ENCODE data around the gene MYEOV.

MYEOV gene

DNA sequence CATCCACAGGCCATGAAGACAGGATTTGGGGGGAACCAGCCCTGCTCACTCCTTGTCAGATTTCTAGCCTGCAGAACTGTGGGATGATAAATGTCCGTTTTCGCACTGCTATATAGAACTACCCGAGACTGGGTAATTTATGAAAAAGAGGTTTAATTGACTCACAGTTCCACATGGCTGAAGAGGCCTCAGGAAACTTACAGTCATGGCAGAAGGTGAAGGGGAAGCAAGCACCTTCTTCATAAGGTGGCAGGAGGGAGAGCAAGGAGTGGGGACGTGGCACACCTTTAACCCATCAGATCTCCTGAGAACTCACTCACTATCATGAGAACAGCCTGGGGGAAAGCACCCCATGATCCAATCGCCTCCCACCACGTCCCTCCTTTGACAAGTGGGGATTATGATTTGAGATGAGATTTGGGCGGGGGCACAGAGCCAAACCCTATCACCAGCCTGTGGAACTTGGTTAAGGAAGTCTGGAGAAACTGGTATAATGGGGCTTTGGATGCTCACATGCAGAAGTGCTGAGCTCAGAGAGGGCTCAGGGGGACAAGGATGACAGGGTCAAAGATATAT lies 50.7 kb downstream of the MYEOV start:
- WGBS, 2 experiments (ENCODE audit: insufficient coverage in 2 of 2) = 89 to 95% methylated on average over 4 of the region's 7 CpGs
- Histone ChIP-seq H3K27ac (ENCODE audit: low read depth, low read length, severe bottlenecking) (no peak overlapping the region), H3K9me3 (ENCODE audit: control insufficient read depth, low read length) (peaks cover 24% of the 10 kb centered on the region), H3K4me1 (ENCODE audit: control insufficient read depth, insufficient read depth, low read length, poor library complexity, severe bottlenecking) (no peaks in the 10 kb centered on the region), H3K4me3 (ENCODE audit: extremely low read depth, insufficient read depth, low read length, poor library complexity, severe bottlenecking) (no peak overlapping the region), H3K36me3 (ENCODE audit: control insufficient read depth, insufficient read depth, low read length) (no peaks in the 10 kb centered on the region)
